OCI-LY3 (cell line): Measurements from ENCODE around the gene NRAP.

Experiments
- CTCF ChIP-seq: fragments of 200-600, 300-600 bp; sonication (generic); IDR thresholded peaks from 2 replicates; pipeline ENCODE4 v1.5.1; 2014; ENCODE audit warnings: antibody characterized with exemption, low read length, low read depth
- EZH2phosphoT487 ChIP-seq: fragments of 200-600 bp; shearing (Covaris generic); IDR thresholded peaks from 2 replicates; pipeline ENCODE4 v1.6.1; 2018; ENCODE audit warnings: antibody characterized with exemption, mixed run types, low read depth

- TF ChIP-seq CTCF: no peak
- no peak for TF ChIP-seq EZH2phosphoT487
Measured at GRCh38 chr10:113690749-113691148, 26.9 kb upstream of the NRAP start.
